B cell (primary cell): ENCODE results near the gene TMEM164. TPM values are rescaled to one million over a fixed set of nuclear protein-coding genes. Genes with fewer than 3 reads are reported as not detected.

Experiments
- ATAC-seq: fragments of 200-7000 bp; cut with Tn5 transposase; one replicate; pipeline ENCODE4 v1.10.0; 2021; ENCODE audit warnings: low read depth, mild to moderate bottlenecking, moderate number of reproducible peaks, moderate library complexity
- CTCF ChIA-PET: fragments of 350-600 bp; sonication (Branson Sonifier 250); formaldehyde crosslinking; loops from one replicate; lab custom pipeline; 2021; ENCODE audit warnings: antibody characterized with exemption, inconsistent platforms; lab: Charles Lee
- POLR2A ChIA-PET: fragments of 350-600 bp; sonication (Branson Sonifier 250); formaldehyde crosslinking; loops from one replicate; lab custom pipeline; 2021; ENCODE audit warnings: antibody characterized with exemption; lab: Charles Lee
- DNase-seq: peaks from one replicate; pipeline ENCODE4 v3.0.0; 2013
- H2AFZ ChIP-seq: 2 replicates; pipeline ENCODE4 v1.6.1; 2012; ENCODE audit warnings: mild to moderate bottlenecking, low read depth, low read length; ENCODE audit not compliant: insufficient read depth, poor library complexity, severe bottlenecking
- H3K27ac ChIP-seq, 2 donors: 1 replicate in 1 of 2; 2 replicates in 1 of 2; pipeline ENCODE4 v1.5.1; 2012 to 2013; ENCODE audit warnings: low read length in 2 of 2, mild to moderate bottlenecking in 2 of 2, moderate library complexity in 1 of 2
- H3K27me3 ChIP-seq, 4 experiments: fragments of 200-600 bp in 1 of 4; sonication (generic) in 1 of 4; replicated peaks in 1 of 4; 1 replicate in 2 of 4; 2 replicates in 2 of 4; pipeline versions ENCODE4 v1.6.1 to v1.7.0; 2013 to 2016; ENCODE audit warnings: low read length in 3 of 4, mild to moderate bottlenecking in 2 of 4, mixed read lengths in 1 of 4, moderate library complexity in 1 of 4; ENCODE audit not compliant: insufficient read depth in 4 of 4, control insufficient read depth in 3 of 4; ENCODE audit errors: control extremely low read depth in 1 of 4
- H3K36me3 ChIP-seq, 2 experiments: replicated peaks in 1 of 2; 1 replicate in 1 of 2; 2 replicates in 1 of 2; pipeline versions ENCODE4 v1.6.1 to v1.7.1; 2013; ENCODE audit warnings: low read length in 1 of 2; ENCODE audit not compliant: insufficient read depth in 2 of 2, control insufficient read depth in 1 of 2; ENCODE audit errors: control extremely low read depth in 1 of 2, extremely low read depth in 1 of 2
- H3K4me1 ChIP-seq, 2 donors: fragments of 200-600 bp in 1 of 2; sonication (generic) in 1 of 2; 1 replicate in 1 of 2; 2 replicates in 1 of 2; pipeline versions ENCODE4 v1.5.1 to v1.6.1; 2013 to 2017; ENCODE audit warnings: low read length in 2 of 2; ENCODE audit not compliant: control insufficient read depth in 2 of 2, insufficient read depth in 2 of 2
- H3K4me2 ChIP-seq: replicated peaks from 2 replicates; pipeline ENCODE3; 2012; ENCODE audit warnings: mild to moderate bottlenecking, low read depth, low read length; ENCODE audit not compliant: poor library complexity, severe bottlenecking
- H3K4me3 ChIP-seq, 5 experiments: fragments of 200-600 bp in 1 of 5; sonication (generic) in 1 of 5; 1 replicate in 3 of 5; 2 replicates in 2 of 5; pipeline versions ENCODE4 v1.5.1 to v1.7.0; 2011 to 2016; ENCODE audit warnings: low read length in 4 of 5, mild to moderate bottlenecking in 4 of 5, low read depth in 2 of 5, control low read depth in 1 of 5, moderate library complexity in 1 of 5; ENCODE audit not compliant: insufficient read depth in 1 of 5; ENCODE audit errors: control extremely low read depth in 1 of 5, extremely low read depth in 1 of 5
- H3K79me2 ChIP-seq: fragments of 200-600 bp; sonication (generic); one replicate; pipeline ENCODE4 v1.6.0; 2016; ENCODE audit warnings: low read length; ENCODE audit not compliant: control insufficient read depth, insufficient read depth
- H3K9ac ChIP-seq: fragments of 200-600 bp; sonication (generic); 2 replicates; pipeline ENCODE4 v1.6.1; 2017; ENCODE audit warnings: mild to moderate bottlenecking, low read length, moderate library complexity
- H3K9me3 ChIP-seq, 3 donors: one replicate each; pipeline versions ENCODE4 v1.6.1 to v1.7.1; 2013; ENCODE audit warnings: low read length in 2 of 3; ENCODE audit not compliant: control insufficient read depth in 2 of 3, insufficient read depth in 1 of 3; ENCODE audit errors: control extremely low read depth in 1 of 3
- H4K20me1 ChIP-seq: 2 replicates; pipeline ENCODE4 v1.6.0; 2012; ENCODE audit warnings: mild to moderate bottlenecking, low read length; ENCODE audit not compliant: insufficient read depth, control insufficient read depth, poor library complexity, severe bottlenecking
- H3K27ac Mint-ChIP-seq: one replicate; pipeline ENCODE4 v1.8.0; 2021; ENCODE audit warnings: mixed read lengths
- H3K27me3 Mint-ChIP-seq: one replicate; pipeline ENCODE4 v1.8.0; 2021; ENCODE audit warnings: mixed read lengths
- H3K4me1 Mint-ChIP-seq: one replicate; pipeline ENCODE4 v1.8.0; 2021; ENCODE audit warnings: mixed read lengths
- H3K4me3 Mint-ChIP-seq: one replicate; pipeline ENCODE4 v1.8.0; 2021; ENCODE audit warnings: mixed read lengths
- H3K9me3 Mint-ChIP-seq: one replicate; pipeline ENCODE4 v1.8.0; 2022; ENCODE audit warnings: mixed read lengths; ENCODE audit not compliant: insufficient read depth
- EZH2 ChIP-seq: IDR thresholded peaks from 2 replicates; pipeline ENCODE4 v1.6.1; 2012; ENCODE audit warnings: borderline replicate concordance, low read depth, mild to moderate bottlenecking, moderate library complexity, low read length; ENCODE audit not compliant: insufficient read depth, poor library complexity, severe bottlenecking
- WGBS: methylation state at CpG from one replicate; pipeline ENCODE4 v1.1.5; 2013; ENCODE audit warnings: missing lambda C conversion rate; ENCODE audit not compliant: insufficient coverage; 5-methylcytosine and 5-hydroxymethylcytosine counted together
- intact Hi-C: fragments of 100-400 bp; cut with micrococcal nuclease; formaldehyde crosslinking; loops from one replicate; pipeline ENCODE4 v1.10.0; 2022
- polyA plus RNA-seq: library from polyadenylated mRNA; depleted of rRNA; stranded (reverse); fragments of >200 nt; gene quantifications from 2 replicates; pipeline ENCODE4 v1.2.3, GENCODE V29; 2012
- total RNA-seq, 2 donors: library from RNA; stranded (reverse); fragments of 120-200 nt in 1 of 2; gene quantifications; 1 replicate in 1 of 2; 2 replicates in 1 of 2; pipeline versions ENCODE4 v1.2.3 to v1.2.4, GENCODE V29; 2013 to 2022
- TF ChIP-seq, protein P1 (sequence below): fragments of 200-600 bp; IDR thresholded peaks from one replicate; pipeline ENCODE4 v1.8.0; 2022; ENCODE audit warnings: antibody characterized with exemption, mild to moderate bottlenecking

The TMEM164 gene
- total and polyA plus RNA-seq, 2 donors (not counting 1 experiment from before 2014, with no cell fraction given): 9.4 to 26.6 TPM

DNA sequence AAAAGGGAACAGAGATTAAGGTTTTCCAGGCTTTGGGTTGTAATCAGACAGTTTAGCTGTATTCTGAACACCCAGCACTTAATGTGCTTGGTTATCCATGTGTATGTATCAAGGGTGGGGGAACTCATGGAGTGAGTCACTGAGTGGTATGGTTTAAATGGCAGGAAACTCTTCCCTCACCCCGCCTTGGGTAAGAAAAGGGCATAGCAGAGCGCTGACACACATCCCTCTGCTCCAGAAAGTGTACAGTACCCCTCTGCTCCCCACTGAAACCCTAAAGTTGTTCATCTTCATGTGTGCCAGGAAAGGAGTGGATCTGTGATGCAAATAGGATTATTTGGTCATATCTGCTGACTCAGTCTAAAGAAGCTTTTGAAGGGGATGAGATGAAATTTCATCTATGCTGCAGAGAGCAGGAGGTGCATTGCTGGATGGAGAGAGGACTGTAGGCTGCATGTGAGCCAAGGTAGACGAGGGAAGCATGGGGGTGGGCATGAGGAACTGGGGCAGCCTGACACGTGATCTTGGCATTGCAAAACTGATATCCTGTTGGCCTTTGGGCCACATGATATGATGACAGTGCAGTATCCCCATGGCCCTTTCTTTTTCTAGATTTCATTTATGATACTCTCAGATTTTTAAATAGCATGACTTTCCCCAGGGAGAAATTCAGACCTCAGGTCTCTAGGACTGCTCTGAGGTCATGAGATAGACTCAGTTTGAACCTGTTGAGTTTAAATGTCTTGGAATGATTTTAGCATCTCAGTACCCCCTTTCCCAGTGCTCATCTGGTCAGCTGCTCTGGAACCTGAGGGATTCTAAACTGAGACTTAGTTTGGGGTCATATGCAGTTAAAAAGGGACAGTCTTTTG is 84.8 kb downstream of the TMEM164 start:
- no peaks in the 10 kb centered on the region for H3K27me3 ChIP-seq
- H3K79me2 ChIP-seq: no peaks in the 10 kb centered on the region
- no peaks in the 10 kb centered on the region for H4K20me1 ChIP-seq
- no peak overlapping the region for H3K4me2 ChIP-seq
- no peak overlapping the region for H3K27ac ChIP-seq
- no CpG with 5 or more reads among the region's 4 CpGs for WGBS
- H2AFZ ChIP-seq: no peak overlapping the region
- no peak for ATAC-seq
- H3K27me3 Mint-ChIP-seq: no peaks in the 10 kb centered on the region
- H3K9me3 ChIP-seq: no peaks in the 10 kb centered on the region
- H3K9me3 Mint-ChIP-seq: no peaks in the 10 kb centered on the region
- no peak overlapping the region for H3K9ac ChIP-seq
- H3K4me3 ChIP-seq: no peak overlapping the region
- DNase-seq: no peak
- CTCF ChIA-PET: no interaction called here
- no peak overlapping the region for H3K4me3 Mint-ChIP-seq
- no peaks in the 10 kb centered on the region for H3K36me3 ChIP-seq
- H3K4me1 ChIP-seq: peaks cover 10 to 11% of the 10 kb centered on the region in 2 donors
- intact Hi-C loops: no loop called here
- TF ChIP-seq EZH2: no peak
- TF ChIP-seq, protein P1, sequence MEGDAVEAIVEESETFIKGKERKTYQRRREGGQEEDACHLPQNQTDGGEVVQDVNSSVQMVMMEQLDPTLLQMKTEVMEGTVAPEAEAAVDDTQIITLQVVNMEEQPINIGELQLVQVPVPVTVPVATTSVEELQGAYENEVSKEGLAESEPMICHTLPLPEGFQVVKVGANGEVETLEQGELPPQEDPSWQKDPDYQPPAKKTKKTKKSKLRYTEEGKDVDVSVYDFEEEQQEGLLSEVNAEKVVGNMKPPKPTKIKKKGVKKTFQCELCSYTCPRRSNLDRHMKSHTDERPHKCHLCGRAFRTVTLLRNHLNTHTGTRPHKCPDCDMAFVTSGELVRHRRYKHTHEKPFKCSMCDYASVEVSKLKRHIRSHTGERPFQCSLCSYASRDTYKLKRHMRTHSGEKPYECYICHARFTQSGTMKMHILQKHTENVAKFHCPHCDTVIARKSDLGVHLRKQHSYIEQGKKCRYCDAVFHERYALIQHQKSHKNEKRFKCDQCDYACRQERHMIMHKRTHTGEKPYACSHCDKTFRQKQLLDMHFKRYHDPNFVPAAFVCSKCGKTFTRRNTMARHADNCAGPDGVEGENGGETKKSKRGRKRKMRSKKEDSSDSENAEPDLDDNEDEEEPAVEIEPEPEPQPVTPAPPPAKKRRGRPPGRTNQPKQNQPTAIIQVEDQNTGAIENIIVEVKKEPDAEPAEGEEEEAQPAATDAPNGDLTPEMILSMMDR: no peak
- H3K27ac Mint-ChIP-seq: peak overlapping the region; percentile 5
- peaks cover 31% of the 10 kb centered on the region for H3K4me1 Mint-ChIP-seq
- POLR2A ChIA-PET: no interaction called here
